ENCODE measurements around the gene CSK.

CSK gene

DNA sequence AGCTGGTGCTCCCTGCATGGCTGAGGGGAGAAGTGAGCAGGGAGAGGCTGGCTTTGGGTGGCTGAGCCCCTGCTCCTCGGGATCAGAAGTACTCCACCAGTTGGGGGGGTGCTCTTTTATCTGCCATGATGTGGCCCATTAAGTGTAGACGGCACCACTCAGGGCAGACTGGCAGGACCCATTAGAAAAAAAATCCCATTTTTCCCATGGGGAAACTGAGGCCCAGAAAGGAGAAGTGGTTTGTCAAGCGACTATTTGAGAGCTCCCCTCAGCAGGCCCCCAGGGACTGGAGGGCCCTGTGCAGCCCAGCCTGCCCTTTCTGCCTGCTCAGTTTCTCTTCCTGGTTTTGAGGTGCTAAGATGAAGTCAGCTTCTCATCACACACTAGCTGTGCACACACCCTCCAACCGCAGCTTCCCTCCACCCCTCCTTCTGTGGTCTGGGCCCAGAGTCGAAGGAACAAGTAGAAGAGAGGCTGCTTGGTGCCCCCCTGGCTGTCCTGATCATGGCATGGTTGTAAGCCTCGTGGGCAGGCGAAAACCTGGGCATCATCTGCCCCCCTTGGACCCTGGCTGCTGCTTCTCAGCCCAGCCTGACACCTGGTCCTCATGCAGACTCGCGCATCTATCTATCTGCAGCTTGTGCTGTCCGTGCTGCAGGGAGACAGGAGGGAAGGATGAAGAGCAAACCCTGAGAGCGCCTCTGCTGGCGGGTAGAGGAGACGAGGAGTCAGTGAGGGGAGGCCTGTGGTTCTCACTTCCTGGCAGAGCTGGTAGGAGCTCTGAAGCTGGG, 5.6 kb downstream of the CSK start:
- peak; percentile 64 for DNase-seq (ENCODE audit: low read depth)

DNA sequence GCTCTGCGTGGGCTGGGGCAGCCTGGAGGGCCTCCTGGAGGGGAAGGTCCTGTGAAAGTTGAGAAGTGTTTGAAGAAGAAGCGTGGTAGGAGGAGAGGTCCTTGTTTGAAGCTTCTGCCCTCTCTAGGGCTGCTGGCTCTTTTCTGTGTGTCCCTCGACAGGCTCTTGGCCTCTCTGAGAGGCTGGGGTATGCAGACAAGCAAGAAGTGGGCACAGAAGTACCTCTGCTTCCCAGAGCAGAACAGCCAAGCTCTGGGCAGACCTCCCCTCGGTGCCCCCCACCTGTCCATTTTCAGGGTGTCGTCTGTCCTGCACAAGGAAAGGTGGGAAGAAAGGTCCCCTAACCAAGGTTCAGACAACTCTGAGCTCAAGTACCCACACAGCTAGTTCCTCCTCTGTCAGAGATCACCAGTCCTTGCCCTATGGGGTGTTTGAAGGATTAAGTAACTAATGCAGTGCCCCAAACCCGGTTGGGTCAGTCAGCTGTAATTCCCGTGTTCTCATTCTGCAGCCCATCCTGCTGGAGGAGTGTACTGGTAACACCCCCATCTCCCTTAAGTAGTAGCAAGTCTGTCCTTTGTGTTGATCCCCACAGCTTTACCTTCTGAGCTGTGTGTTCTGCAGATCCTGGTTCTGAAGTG, 6.3 kb downstream of the CSK start:
- DNase-seq (ENCODE audit: low read depth) = no peak

GRCh38 chr15:74788683-74789151, 6.8 kb downstream of the CSK start:
- DNase-seq (ENCODE audit: low read depth) = no peak

- DNase-seq (ENCODE audit: low read depth) = no peak
Measured at GRCh38 chr15:74789171-74789631, 7.3 kb downstream of the CSK start.

DNA sequence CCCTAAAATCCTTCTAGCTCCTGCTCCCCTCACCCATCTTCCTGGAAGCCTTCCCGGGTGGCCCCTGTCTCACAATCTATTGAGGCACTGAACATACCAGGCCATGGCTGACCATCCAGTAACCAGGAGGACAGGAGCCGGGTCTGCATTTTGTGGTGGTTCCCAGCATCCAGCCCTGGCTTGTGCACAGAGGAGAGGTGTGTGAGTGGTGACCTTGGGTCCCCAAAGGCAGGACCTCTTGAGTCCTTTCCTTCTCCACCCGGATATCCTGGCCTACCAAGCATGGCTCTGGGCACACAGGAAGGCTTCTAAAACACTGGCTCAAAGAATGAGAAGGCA, 7.8 kb downstream of the CSK start:
- no peak for DNase-seq (ENCODE audit: low read depth)

DNA sequence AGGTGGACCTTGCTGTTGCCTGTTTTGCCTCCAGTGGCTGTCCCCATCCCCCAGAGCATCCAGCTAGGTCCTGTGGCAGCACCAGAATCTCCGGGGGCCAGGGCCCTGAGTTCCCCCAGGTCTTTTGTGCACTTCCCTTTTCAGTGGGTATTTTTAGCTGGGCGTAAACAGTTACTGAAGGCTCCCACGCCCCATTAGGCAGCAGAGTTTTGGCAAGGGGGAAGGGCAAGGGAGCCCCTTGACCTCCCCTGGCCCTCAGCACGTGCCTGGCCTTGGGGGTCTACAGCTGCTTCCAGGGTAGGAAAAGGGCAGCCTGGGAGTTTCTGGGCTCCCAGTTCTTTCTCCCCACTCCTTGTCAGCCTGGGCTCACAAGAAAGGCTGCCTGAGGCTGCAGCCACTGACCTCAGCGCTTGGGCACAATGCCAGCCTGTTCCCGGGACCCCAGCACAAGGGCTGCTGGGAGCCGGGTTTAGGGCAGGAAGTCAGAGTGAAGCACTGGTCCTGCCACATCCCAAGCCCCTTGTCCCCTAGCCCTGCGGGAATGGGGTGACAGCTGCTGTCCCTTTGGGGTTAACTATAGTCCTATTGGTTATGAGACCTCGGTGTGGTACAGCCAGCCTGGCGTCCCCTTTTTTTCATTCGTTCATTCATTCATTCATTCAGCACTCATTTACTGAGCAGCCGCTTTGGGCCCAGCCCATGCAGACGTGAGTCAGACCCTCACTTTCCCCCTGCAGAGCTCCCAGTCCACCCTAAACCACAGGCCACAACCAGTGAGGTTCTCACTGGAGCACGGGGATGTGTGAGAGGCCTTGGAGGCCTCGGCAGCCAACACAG, 8.4 kb downstream of the CSK start:
- DNase-seq (ENCODE audit: low read depth) = no peak

- no peak for DNase-seq (ENCODE audit: low read depth)
Measured at GRCh38 chr15:74791007-74791406, 9.1 kb downstream of the CSK start.

- no peak for DNase-seq (ENCODE audit: low read depth)
Measured at GRCh38 chr15:74791667-74792066, 9.8 kb downstream of the CSK start.

DNA sequence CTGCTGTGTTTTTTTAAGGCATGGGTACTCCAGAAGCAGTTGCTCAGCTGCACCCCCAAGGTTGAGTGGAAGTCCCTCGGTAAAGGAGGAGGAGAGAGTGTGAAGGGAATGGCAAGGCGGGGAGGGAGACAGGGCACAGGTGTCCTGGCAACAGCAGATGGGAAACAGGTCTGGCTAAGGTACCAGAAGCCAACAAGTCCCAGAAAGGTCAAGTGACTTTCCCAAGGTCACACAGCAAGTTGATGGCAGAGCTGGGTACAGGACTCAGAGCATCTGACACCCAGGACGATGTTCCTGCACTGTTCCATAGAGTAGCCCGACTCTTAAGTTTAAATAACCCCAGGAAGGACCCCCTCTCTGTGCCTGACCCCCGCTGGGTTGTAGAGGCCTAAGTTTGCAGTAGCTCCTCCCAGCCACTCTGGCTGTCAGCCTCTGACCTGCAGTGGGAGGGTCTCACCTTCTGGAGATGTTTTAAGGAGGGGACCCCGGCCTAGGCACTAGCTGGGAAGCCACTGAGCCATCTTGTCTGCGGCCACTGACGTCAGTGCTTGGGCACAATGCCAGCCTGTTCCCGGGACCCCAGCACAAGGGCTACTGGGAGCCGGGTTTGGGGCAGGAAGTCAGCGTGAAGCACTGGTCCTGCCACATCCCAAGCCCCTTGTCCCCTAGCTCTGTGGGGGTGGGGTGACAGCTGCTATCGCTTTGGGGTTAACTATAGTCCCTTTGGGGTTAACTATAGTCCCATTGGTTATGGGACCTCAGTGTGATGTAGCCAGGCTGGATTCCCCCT, 10.5 kb downstream of the CSK start:
- DNase-seq (ENCODE audit: low read depth) = no peak

DNA sequence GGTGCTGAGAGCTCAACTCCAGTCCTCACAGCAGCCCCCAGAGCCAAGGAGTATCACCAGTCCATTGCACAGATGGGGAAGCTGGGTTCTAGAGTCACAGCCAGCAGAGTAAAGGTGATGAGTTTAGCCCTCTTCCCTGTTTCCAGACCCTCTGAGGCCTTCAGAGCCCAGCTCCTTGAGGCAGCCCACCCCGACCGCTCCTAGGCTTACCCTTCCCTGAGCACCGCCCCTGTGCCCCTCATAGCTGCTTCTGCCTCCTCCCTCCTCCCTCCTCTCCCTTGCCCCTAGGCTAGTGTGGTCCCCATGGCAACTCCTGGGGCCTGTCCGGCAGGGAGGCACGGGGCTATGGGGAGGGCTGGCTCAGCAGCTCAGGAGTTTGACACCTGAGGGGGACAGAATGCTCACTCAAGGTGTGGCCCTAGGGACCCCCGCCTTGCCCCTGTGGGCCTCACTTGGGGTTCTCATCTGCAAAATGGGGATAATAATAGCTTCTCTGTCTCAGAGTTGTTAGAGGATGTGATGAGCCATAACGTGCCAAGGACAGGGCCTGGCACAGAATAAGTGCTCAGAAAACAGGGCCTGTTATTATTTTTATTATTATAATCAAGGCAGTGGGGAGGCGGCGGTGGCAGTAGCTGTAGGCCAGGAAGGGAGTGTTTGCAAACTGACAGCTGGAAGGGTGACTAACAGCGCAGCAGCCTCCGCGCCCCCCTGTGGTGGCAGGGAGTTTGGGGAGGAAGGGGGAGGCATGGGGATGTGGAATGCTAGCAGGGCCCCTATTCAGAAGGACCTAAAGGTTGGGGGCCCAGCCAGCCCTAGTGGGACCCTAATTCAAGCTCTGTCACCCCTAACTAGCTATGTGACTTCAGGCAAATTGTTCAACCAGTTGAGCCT, 11.5 kb downstream of the CSK start:
- DNase-seq (ENCODE audit: low read depth) = no peak

GRCh38 chr15:74794248-74794969, 12.5 kb downstream of the CSK start:
- DNase-seq (ENCODE audit: low read depth) = no peak

DNA sequence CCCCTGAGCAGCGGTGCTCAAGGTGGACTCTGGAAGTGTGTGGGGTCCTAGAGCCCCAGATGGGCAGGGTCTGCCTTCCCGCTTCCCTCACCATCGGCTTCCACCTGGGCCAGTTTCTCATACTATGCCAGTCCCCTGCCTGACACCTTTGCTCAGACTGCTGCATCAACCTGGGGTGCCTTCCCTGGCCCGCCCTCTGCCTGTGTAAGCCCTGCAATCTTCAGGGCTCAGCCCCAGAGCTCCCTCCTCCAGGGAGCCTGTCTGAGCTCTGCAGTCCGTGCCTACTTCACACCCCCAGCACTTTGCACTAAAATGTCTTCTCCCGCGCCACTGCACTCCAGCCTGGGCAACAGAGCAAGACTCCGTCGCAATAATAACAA, 13.1 kb downstream of the CSK start:
- DNase-seq (ENCODE audit: low read depth) = no peak

DNA sequence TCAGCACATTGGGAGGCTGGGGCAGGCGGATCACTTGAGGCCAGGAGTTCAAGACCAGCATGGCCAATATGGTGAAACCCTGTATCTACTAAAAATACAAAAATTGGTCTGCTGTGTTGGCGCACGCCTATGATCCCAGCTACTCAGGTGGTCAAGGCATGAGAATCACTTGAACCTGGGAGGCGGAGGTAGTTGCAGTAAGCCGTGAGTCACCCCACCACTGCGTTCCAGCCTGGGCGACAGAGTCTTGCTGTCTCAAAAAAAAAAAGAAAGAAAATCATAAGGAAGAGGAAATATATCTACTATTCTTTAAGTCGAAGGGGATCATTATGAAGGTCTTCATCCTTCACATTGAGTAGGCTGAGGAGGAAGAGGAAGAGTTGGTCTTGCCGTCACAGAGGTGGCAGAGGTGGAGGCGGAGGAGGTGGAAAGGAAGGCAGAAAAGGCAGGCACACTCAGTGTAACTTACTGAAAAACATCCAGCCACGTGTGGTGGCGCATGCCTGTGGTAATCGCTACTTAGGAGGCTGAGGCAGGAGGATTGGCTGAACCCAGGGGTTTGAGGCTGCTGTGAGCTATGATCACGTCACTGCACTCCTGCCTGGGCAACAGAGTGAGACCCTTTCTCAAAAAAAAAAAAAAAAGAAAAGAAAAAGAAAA, 14.2 kb downstream of the CSK start:
- DNase-seq (ENCODE audit: low read depth) = no peak

DNA sequence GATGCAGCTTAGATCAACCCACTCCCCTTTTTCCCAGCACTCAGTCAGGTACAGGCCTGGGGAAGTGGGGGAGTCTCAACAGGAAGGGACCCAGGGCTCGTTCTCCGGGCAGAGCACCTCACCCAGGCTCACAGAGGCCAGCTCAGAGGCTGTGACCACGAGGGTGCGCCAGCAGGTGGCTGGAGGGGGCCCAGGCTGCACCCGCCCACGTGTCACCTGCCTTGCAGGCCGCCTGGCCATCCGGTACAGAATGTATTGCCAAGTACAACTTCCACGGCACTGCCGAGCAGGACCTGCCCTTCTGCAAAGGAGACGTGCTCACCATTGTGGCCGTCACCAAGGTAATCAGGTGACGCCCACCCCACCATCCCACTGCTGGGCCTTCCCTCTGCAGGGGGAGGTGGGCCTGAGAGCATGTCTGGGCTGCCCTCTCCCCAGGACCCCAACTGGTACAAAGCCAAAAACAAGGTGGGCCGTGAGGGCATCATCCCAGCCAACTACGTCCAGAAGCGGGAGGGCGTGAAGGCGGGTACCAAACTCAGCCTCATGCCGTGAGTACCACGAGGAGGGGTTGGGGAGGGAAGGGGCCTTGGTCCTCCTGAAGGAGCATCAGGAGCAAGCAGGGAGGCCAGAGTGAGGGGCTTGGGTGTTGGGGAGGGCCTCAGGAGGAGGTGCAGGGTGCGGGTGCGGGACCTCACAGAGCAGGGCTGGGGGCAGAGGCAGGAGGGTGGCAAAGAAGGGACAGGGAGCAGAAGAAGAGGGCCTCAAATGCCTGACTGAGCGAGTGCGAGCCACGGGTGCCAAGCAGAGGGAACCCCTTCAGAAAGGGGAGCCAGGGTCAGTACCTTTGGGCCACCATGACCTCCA, 16.7 kb downstream of the CSK start:
- no peak for DNase-seq (ENCODE audit: low read depth)

DNA sequence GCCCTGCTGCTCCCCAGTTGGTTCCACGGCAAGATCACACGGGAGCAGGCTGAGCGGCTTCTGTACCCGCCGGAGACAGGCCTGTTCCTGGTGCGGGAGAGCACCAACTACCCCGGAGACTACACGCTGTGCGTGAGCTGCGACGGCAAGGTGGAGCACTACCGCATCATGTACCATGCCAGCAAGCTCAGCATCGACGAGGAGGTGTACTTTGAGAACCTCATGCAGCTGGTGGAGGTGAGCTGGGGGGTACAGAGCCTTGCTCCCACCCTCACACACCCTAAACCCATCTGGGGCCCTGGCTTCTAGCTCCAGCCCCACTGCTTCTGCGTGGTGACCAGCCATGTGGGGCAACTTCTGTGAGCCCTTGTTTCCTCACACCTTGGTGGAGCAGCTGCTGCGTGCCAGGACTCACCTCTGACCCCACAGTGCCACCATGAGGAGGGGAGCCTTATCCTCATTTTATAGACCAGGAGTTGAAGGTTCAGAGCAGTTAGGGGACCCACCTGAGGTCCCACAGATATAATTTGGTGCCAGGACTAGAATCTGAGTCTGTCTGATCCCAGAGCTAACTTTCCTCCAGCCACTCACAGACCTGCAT, 17.5 kb downstream of the CSK start:
- DNase-seq (ENCODE audit: low read depth) = no peak

DNA sequence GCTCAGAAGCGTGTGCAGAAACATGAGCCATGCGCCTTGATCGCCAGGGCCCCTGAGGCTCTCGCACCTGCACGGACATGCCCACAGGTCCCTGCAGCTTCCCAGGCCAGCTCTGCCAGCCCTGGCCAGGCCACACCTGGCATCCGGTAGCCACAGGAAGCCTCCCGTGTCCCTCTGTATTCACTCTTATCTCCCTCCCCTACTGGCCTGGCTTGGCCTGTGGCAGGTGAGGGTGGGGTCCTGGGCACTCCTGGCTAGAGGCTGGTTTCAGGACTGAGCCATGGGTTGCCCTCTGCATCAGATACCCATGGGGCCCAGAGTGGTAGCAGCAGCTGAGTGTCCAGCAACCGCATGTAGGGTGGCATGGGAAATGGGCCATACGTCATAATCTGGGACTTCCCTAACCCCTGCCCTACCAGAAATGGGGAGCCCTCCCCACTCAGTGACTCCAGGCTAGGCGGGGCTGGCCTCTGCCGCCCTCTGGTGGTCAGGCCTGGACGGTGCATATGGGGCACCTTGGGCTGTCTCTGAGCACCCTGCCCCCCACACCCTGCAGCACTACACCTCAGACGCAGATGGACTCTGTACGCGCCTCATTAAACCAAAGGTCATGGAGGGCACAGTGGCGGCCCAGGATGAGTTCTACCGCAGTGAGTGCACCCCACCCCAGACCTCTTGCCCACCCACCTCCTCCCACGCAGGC, 18.1 kb downstream of the CSK start:
- peak; percentile 77 for DNase-seq (ENCODE audit: low read depth)

- no peak for DNase-seq (ENCODE audit: low read depth)
Measured at GRCh38 chr15:74800559-74801094, 18.7 kb downstream of the CSK start.
